GM10847 (cell line): ENCODE measurements around the gene MALRD1.

Experiments
- POLR2A ChIP-seq: IDR thresholded peaks from 2 replicates; pipeline ENCODE4 v1.6.1; 2011; ENCODE audit not compliant: insufficient read length; ENCODE audit errors: extremely low read depth

Gene MALRD1

GRCh38 chr10:19048489-19048888 is at the start of gene MALRD1:
MALRD1 (plus strand) TSS chr10:19048801; CDS start chr10:19048939, 138 bp downstream.
- TF ChIP-seq POLR2A: no peak

- no peak for TF ChIP-seq POLR2A
Measured at GRCh38 chr10:19003341-19003740, 45.3 kb upstream of the MALRD1 start.

GRCh38 chr10:19012111-19012510 is 36.5 kb upstream of the MALRD1 start:
- no peak for TF ChIP-seq POLR2A

GRCh38 chr10:19014034-19014433 is 34.6 kb upstream of the MALRD1 start:
- no peak for TF ChIP-seq POLR2A

- no peak for TF ChIP-seq POLR2A
Measured at GRCh38 chr10:19014498-19014897, 34.1 kb upstream of the MALRD1 start.

- TF ChIP-seq POLR2A: no peak
Measured at GRCh38 chr10:19017116-19017890, 31.3 kb upstream of the MALRD1 start.

- TF ChIP-seq POLR2A: no peak
Measured at GRCh38 chr10:19021162-19021561, 27.4 kb upstream of the MALRD1 start.

- no peak for TF ChIP-seq POLR2A
Measured at GRCh38 chr10:19024611-19025010, 24.0 kb upstream of the MALRD1 start.

- TF ChIP-seq POLR2A: no peak
Measured at GRCh38 chr10:19031763-19032162, 16.8 kb upstream of the MALRD1 start.

GRCh38 chr10:19033741-19034140 is 14.9 kb upstream of the MALRD1 start:
- TF ChIP-seq POLR2A: no peak

- no peak for TF ChIP-seq POLR2A
Measured at GRCh38 chr10:19041171-19041570, 7.4 kb upstream of the MALRD1 start.

GRCh38 chr10:19043431-19043830 is 5.2 kb upstream of the MALRD1 start:
- TF ChIP-seq POLR2A: no peak

GRCh38 chr10:19046679-19047078 is 1.9 kb upstream of the MALRD1 start:
- TF ChIP-seq POLR2A: no peak

- no peak for TF ChIP-seq POLR2A
Measured at GRCh38 chr10:19048891-19049290, 290 bp downstream of the MALRD1 start.

GRCh38 chr10:19049567-19049966 is 966 bp downstream of the MALRD1 start:
- TF ChIP-seq POLR2A: no peak

GRCh38 chr10:19054289-19054835 is 5.8 kb downstream of the MALRD1 start:
- TF ChIP-seq POLR2A: no peak

GRCh38 chr10:19058046-19058445 is 9.4 kb downstream of the MALRD1 start:
- no peak for TF ChIP-seq POLR2A
